HepG2 (cell line): ENCODE measurements around the gene RAMP1. TPM values are rescaled to one million over a fixed set of nuclear protein-coding genes. Genes with fewer than 3 reads are reported as not detected.

Experiments
- ATAC-seq: fragments of 200-7000 bp; cut with Tn5 transposase; 3 replicates; pipeline ENCODE4 v1.9.1; 2020; ENCODE audit warnings: mild to moderate bottlenecking, moderate library complexity
- BruUV-seq: library from RNA; stranded (reverse); fragments of 400-500 nt; replicated peaks from 2 replicates; lab custom pipeline; 2021; lab: Mats Ljungman, UMichigan
- CTCF ChIA-PET: fragments of 300-600 bp; formaldehyde crosslinking; extraction: SDS; loops from one replicate; lab custom pipeline; 2021; ENCODE audit warnings: low total read pairs, inconsistent platforms, low intra/inter-chr PET ratio; lab: Yijun Ruan, JAX
- POLR2A ChIA-PET: fragments of 350-600 bp; sonication (Branson Sonifier 250); formaldehyde crosslinking; loops from one replicate; lab custom pipeline; 2020; ENCODE audit warnings: antibody characterized with exemption, inconsistent platforms; lab: Yijun Ruan, JAX
- DNase-seq: peaks from one replicate; pipeline ENCODE4 v3.0.0-alpha.2; 2015; ENCODE audit warnings: low spot score
- FAIRE-seq: peaks from 3 replicates; lab custom pipeline; 2011; peaks lifted over from hg19 to GRCh38; lab: Jason Lieb, UNC
- H2AFZ ChIP-seq: one replicate; pipeline ENCODE4 v1.6.1; 2011; ENCODE audit warnings: low read length, inconsistent platforms
- H3K27ac ChIP-seq: fragments of 300-600 bp; 3 replicates; pipeline ENCODE4 v1.8.0; 2011; ENCODE audit warnings: mixed run types, mild to moderate bottlenecking, mixed read lengths, low read length, inconsistent platforms; ENCODE audit not compliant: insufficient read depth; ENCODE audit errors: extremely low read length
- H3K27me3 ChIP-seq, 2 experiments: fragments of 200-600 bp in 1 of 2; 2 replicates in 1 of 2; 3 replicates in 1 of 2; pipeline versions ENCODE4 v1.6.0 to v1.8.0; 2011; ENCODE audit warnings: low read length in 2 of 2, mild to moderate bottlenecking in 2 of 2, moderate library complexity in 2 of 2, inconsistent platforms in 1 of 2; ENCODE audit not compliant: insufficient read depth in 2 of 2, control insufficient read depth in 1 of 2
- H3K36me3 ChIP-seq, 2 experiments: fragments of 200-600 bp in 1 of 2; replicated peaks in 1 of 2; 2 replicates in 1 of 2; 3 replicates in 1 of 2; pipeline versions ENCODE4 v1.5.1 to v1.8.0; 2011; ENCODE audit warnings: low read length in 2 of 2, inconsistent platforms in 1 of 2; ENCODE audit not compliant: insufficient read depth in 2 of 2, control insufficient read depth in 1 of 2
- H3K4me1 ChIP-seq: 2 replicates; pipeline ENCODE4 v1.5.1; 2012; ENCODE audit warnings: low read length, inconsistent platforms; ENCODE audit not compliant: insufficient read depth
- H3K4me2 ChIP-seq: 2 replicates; pipeline ENCODE4 v1.6.0; 2011; ENCODE audit warnings: low read depth, low read length, inconsistent platforms
- H3K4me3 ChIP-seq, 3 experiments: fragments of 200-600 bp in 1 of 3; sonication (generic), shearing (Covaris generic) in 1 of 3; replicated peaks in 1 of 3; 2 replicates each; pipeline ENCODE4 v1.5.1; 2011 to 2016; ENCODE audit warnings: low read length in 3 of 3, inconsistent platforms in 2 of 3, low read depth in 2 of 3, mild to moderate bottlenecking in 2 of 3, control low read depth in 1 of 3, mixed read lengths in 1 of 3; ENCODE audit not compliant: insufficient read depth in 1 of 3
- H3K79me2 ChIP-seq: one replicate; pipeline ENCODE4 v1.6.1; 2011; ENCODE audit warnings: low read length, inconsistent platforms; ENCODE audit not compliant: insufficient read depth
- H3K9ac ChIP-seq: 2 replicates; pipeline ENCODE4 v1.6.0; 2011; ENCODE audit warnings: mild to moderate bottlenecking, low read depth, low read length, inconsistent platforms; ENCODE audit not compliant: insufficient read depth
- H3K9me3 ChIP-seq: 2 replicates; pipeline ENCODE4 v1.5.1; 2012; ENCODE audit warnings: mild to moderate bottlenecking, low read length
- H4K20me1 ChIP-seq: 2 replicates; pipeline ENCODE4 v1.6.0; 2011; ENCODE audit warnings: inconsistent platforms, mild to moderate bottlenecking, low read length, moderate library complexity; ENCODE audit not compliant: insufficient read depth
- AGO1 ChIP-seq: fragments of 200-400 bp; formaldehyde crosslinking; IDR thresholded peaks from 2 replicates; pipeline ENCODE4 v1.6.1; 2017; ENCODE audit warnings: mild to moderate bottlenecking, low read depth, low read length, moderate library complexity; ENCODE audit not compliant: poor library complexity, severe bottlenecking
- KDM5B ChIP-seq: sonication (generic); formaldehyde crosslinking; IDR thresholded peaks from 2 replicates; pipeline ENCODE4 v1.4.0; 2020; ENCODE audit warnings: missing genetic modification reagents, mild to moderate bottlenecking, borderline replicate concordance
- MTA1 ChIP-seq: sonication (generic); formaldehyde crosslinking; IDR thresholded peaks from 2 replicates; pipeline ENCODE4 v1.4.0; 2020; ENCODE audit warnings: missing genetic modification reagents, mild to moderate bottlenecking, borderline replicate concordance
- NRL ChIP-seq: sonication (generic); formaldehyde crosslinking; IDR thresholded peaks from 2 replicates; pipeline ENCODE4 v1.5.0; 2020; ENCODE audit warnings: missing genetic modification reagents, mild to moderate bottlenecking, moderate library complexity, borderline replicate concordance
- SP1 ChIP-seq, 2 experiments: fragments of 450-650 bp in 1 of 2; sonication (generic) in 1 of 2; formaldehyde crosslinking in 1 of 2; IDR thresholded peaks; 2 replicates each; pipeline versions ENCODE4 v1.4.0 to v1.6.1; 2016 to 2020; ENCODE audit warnings: missing genetic modification reagents in 1 of 2
- ZNF687 ChIP-seq: sonication (generic); formaldehyde crosslinking; IDR thresholded peaks from 2 replicates; pipeline ENCODE4 v1.5.1; 2020; ENCODE audit warnings: mild to moderate bottlenecking, missing genetic modification reagents, moderate library complexity
- ZNF790 ChIP-seq: sonication (generic); formaldehyde crosslinking; IDR thresholded peaks from 2 replicates; pipeline ENCODE4 v1.8.0; 2022; ENCODE audit warnings: missing genetic modification reagents, mild to moderate bottlenecking, borderline replicate concordance
- WGBS: methylation state at CpG from one replicate; pipeline ENCODE4 v1.1.6; 2017; ENCODE audit warnings: low lambda C conversion rate; 5-methylcytosine and 5-hydroxymethylcytosine counted together
- in situ Hi-C: cut with HindIII; loops from 2 replicates; pipeline ENCODE4 v1.10.0; 2017; ENCODE audit warnings: low pct_unique_long_range_greater_than_20kb; ENCODE audit not compliant: extremely low pct_ligation_motif_present
- intact Hi-C: fragments of 100-400 bp; cut with micrococcal nuclease; formaldehyde crosslinking; loops from one replicate; pipeline ENCODE4 v1.10.0; 2022; ENCODE audit not compliant: unreplicated experiment
- polyA plus RNA-seq, 8 experiments: library from polyadenylated mRNA; depleted of rRNA in 3 of 8; stranded (reverse) in 7 of 8; unstranded in 1 of 8; fragments of >200 nt; fragmentation: Illumina TruSeq in 4 of 8; extraction: Trizol in 4 of 8; gene quantifications; 2 replicates each; pipeline versions ENCODE4 v1.2.1 to v1.2.3, GENCODE V29; 2011 to 2016; ENCODE audit warnings: low read depth in 4 of 8, missing spikeins in 1 of 8, mixed read lengths in 1 of 8; ENCODE audit not compliant: insufficient read depth in 1 of 8
- total RNA-seq, 5 experiments: library from RNA; depleted of rRNA; stranded (reverse); fragments of >200 nt; fragmentation: Illumina TruSeq; extraction: Trizol; gene quantifications; 2 replicates each; pipeline ENCODE4 v1.2.3, GENCODE V29; 2016; ENCODE audit warnings: low read depth in 1 of 5
- TF ChIP-seq, protein P1 (sequence below): sonication (generic); formaldehyde crosslinking; IDR thresholded peaks from 2 replicates; pipeline ENCODE4 v1.5.0; 2020; ENCODE audit warnings: mild to moderate bottlenecking, missing genetic modification reagents
- TF ChIP-seq, protein P2 (sequence below): sonication (generic); formaldehyde crosslinking; IDR thresholded peaks from 2 replicates; pipeline ENCODE4 v1.4.0; 2020; ENCODE audit warnings: missing genetic modification reagents
- TF ChIP-seq, protein P3 (sequence below): sonication (generic); formaldehyde crosslinking; IDR thresholded peaks from 2 replicates; pipeline ENCODE4 v1.4.0; 2020; ENCODE audit warnings: missing genetic modification reagents

RAMP1 gene
- total and polyA plus RNA-seq, 2 of the 13 experiments (the other 11 are each of a cell fraction or from before 2014, with no cell fraction given) = 0.29 to 0.61 TPM

DNA sequence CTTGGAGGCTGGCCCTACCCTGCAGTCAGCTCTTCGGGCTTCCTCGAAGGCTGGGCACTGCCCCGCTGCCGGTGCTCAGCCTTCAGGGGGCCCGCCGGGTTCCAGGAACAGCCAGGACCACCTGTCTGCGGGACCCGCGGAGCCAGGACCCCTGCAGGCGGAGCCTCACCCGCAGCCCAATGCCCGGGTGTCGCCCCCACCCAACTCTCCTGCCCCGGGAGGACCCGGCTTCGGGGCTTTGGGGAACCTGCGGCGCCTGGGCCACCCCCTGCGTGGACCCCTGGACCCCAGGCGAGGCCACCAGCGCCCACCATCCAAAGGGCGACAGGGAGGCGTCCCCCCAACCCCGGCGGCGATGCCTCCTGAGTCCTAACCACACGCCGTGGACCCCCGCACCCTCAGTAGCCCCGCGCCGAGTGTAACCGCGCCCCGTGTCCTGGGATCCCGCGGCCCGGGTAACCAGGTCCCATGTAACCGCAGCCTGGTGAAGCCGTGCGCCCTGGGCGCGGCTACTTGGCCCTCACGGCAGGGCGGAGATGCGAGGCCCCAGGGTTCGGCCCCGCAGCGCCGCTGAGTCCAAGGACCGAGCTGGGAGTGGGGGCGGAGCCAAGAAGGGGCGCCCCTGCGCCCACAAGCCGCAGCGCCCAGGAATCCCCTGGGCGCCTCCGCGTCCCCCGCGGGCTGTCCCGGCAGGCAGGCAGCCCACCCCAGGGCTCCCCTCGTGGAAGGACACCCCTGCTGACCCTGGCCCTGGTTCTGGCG lies 96.4 kb downstream of the RAMP1 start:
- CTCF ChIA-PET = no interaction called here
- no peak for FAIRE-seq
- POLR2A ChIA-PET = no interaction called here
- no peaks in the 10 kb centered on the region for H3K9me3 ChIP-seq
- no peak for DNase-seq
- no peaks in the 10 kb centered on the region for H3K36me3 ChIP-seq
- H3K4me1 ChIP-seq = 0 out of 2 replicates have a peak, but pooled peaks cover 5% of the 10 kb centered on the region
- H3K4me2 ChIP-seq = peak overlapping the region; percentile 61
- H2AFZ ChIP-seq = no peak overlapping the region
- TF ChIP-seq NRL (CRISPR knock-in tag) = 0 out of 2 replicates have a peak, but pooled peaks have one; percentile 22
- TF ChIP-seq, protein P1, sequence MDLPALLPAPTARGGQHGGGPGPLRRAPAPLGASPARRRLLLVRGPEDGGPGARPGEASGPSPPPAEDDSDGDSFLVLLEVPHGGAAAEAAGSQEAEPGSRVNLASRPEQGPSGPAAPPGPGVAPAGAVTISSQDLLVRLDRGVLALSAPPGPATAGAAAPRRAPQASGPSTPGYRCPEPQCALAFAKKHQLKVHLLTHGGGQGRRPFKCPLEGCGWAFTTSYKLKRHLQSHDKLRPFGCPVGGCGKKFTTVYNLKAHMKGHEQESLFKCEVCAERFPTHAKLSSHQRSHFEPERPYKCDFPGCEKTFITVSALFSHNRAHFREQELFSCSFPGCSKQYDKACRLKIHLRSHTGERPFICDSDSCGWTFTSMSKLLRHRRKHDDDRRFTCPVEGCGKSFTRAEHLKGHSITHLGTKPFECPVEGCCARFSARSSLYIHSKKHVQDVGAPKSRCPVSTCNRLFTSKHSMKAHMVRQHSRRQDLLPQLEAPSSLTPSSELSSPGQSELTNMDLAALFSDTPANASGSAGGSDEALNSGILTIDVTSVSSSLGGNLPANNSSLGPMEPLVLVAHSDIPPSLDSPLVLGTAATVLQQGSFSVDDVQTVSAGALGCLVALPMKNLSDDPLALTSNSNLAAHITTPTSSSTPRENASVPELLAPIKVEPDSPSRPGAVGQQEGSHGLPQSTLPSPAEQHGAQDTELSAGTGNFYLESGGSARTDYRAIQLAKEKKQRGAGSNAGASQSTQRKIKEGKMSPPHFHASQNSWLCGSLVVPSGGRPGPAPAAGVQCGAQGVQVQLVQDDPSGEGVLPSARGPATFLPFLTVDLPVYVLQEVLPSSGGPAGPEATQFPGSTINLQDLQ (CRISPR knock-in tag) = no peak
- TF ChIP-seq, protein P2, sequence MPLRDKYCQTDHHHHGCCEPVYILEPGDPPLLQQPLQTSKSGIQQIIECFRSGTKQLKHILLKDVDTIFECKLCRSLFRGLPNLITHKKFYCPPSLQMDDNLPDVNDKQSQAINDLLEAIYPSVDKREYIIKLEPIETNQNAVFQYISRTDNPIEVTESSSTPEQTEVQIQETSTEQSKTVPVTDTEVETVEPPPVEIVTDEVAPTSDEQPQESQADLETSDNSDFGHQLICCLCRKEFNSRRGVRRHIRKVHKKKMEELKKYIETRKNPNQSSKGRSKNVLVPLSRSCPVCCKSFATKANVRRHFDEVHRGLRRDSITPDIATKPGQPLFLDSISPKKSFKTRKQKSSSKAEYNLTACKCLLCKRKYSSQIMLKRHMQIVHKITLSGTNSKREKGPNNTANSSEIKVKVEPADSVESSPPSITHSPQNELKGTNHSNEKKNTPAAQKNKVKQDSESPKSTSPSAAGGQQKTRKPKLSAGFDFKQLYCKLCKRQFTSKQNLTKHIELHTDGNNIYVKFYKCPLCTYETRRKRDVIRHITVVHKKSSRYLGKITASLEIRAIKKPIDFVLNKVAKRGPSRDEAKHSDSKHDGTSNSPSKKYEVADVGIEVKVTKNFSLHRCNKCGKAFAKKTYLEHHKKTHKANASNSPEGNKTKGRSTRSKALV = peak; percentile 99
- TF ChIP-seq AGO1 = peak; percentile 66
- TF ChIP-seq MTA1 = 0 out of 2 replicates have a peak, but pooled peaks have one; percentile 28
- no peak for TF ChIP-seq ZNF790 (CRISPR knock-in tag)
- no peak for TF ChIP-seq SP1 (IDR thresholded peaks at IDR 0.05)
- no peak for TF ChIP-seq SP1 (CRISPR knock-in tag; IDR thresholded peaks at IDR 0.05)
- 0 out of 2 replicates have a peak, but pooled peaks have one; percentile 18 for TF ChIP-seq ZNF687 (CRISPR knock-in tag)
- peak; percentile 33; the same call in 1 of the 2 replicates for TF ChIP-seq KDM5B (CRISPR knock-in tag)
- TF ChIP-seq, protein P3, sequence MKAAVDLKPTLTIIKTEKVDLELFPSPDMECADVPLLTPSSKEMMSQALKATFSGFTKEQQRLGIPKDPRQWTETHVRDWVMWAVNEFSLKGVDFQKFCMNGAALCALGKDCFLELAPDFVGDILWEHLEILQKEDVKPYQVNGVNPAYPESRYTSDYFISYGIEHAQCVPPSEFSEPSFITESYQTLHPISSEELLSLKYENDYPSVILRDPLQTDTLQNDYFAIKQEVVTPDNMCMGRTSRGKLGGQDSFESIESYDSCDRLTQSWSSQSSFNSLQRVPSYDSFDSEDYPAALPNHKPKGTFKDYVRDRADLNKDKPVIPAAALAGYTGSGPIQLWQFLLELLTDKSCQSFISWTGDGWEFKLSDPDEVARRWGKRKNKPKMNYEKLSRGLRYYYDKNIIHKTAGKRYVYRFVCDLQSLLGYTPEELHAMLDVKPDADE (CRISPR knock-in tag) = no peak
- in situ Hi-C loops (no loop called here), intact Hi-C loops (loop anchor here (1.0 kb wide), 1 partner anchor 10 kb away; no protein-coding TSS in a partner anchor)
- H3K27ac ChIP-seq = no peak overlapping the region
- no peaks in the 10 kb centered on the region for H4K20me1 ChIP-seq
- peak; percentile 64 for ATAC-seq
- no peaks in the 10 kb centered on the region for H3K79me2 ChIP-seq
- H3K27me3 ChIP-seq = peaks cover 11 to 55% of the 10 kb centered on the region in 2 experiments
- 30% methylated on average over 43 of the region's 64 CpGs for WGBS
- no TSS peak for BruUV-seq
- H3K4me3 ChIP-seq = peak overlapping the region; percentile 32 to 58 (median 43); a peak in 5 of 6 replicates
- no peak overlapping the region for H3K9ac ChIP-seq
